Upper lobe of right lung (tissue), 1 donor: ENCODE results near the gene ARHGAP23. TPM values are rescaled to one million over a fixed set of nuclear protein-coding genes. Genes with fewer than 3 reads are reported as not detected.
A peak's percentile ranks its signal among the peaks of the same experiment; 100 is the strongest.

Experiments
- ATAC-seq: fragments of 200-7000 bp; cut with Tn5 transposase; one replicate; pipeline ENCODE4 v1.9.1; 2020; ENCODE audit warnings: mild to moderate bottlenecking, moderate library complexity
- DNase-seq: peaks from one replicate; pipeline ENCODE4 v3.0.0-alpha.2; 2020
- H3K27ac ChIP-seq: fragments of 200-600 bp; one replicate; pipeline ENCODE4 v1.8.0; 2022
- H3K27me3 ChIP-seq: fragments of 200-600 bp; one replicate; pipeline ENCODE4 v1.8.0; 2022; ENCODE audit warnings: mild to moderate bottlenecking
- H3K36me3 ChIP-seq: fragments of 200-600 bp; one replicate; pipeline ENCODE4 v1.8.0; 2022
- H3K4me1 ChIP-seq: fragments of 200-600 bp; one replicate; pipeline ENCODE4 v1.8.0; 2022
- H3K4me3 ChIP-seq: fragments of 200-600 bp; one replicate; pipeline ENCODE4 v1.8.0; 2022; ENCODE audit warnings: mild to moderate bottlenecking
- H3K9me3 ChIP-seq: fragments of 200-600 bp; one replicate; pipeline ENCODE4 v1.8.0; 2022
- intact Hi-C: fragments of 100-400 bp; cut with DNase I; formaldehyde crosslinking; loops from one replicate; pipeline ENCODE4 v1.11.0; 2022
- total RNA-seq: library from RNA; stranded (reverse); fragmentation: NEBNext Ultra II Directional; extraction: Animal tissue kit (Norgen Biotek cat#: 25700); gene quantifications from one replicate; pipeline ENCODE4 v1.2.1, GENCODE V29; 2021
- TF ChIP-seq, protein P1 (sequence below): fragments of 200-600 bp; IDR thresholded peaks from one replicate; pipeline ENCODE4 v1.8.0; 2022; ENCODE audit warnings: antibody characterized with exemption
- donor health status: DM: no; HTN: yes; CAD: no; lungs with severe emphysema.

Gene ARHGAP23
- total RNA-seq, 1 donor from 2014 or later: 85.1 TPM

DNA sequence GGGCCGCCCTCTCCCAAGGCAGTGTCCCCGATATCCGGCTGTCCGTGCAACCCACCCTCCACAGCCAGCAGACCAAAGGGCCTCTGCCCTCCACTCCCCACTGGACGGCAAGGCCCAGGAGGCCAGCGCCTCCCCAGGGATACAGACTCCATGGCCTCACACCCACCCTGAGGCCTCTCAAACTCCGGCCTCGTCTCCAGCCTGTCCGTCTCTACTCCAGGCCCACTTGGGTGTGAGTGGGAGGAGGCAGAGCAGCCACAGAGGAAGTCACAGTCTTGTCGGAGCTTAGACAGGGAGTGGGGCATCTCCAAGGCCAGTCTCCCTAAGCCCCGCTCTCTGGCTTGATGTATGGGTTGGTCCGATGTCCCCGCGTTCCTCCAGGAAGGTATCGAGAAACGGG, 104.2 kb downstream of the ARHGAP23 start:
- DNase-seq (no peak), ATAC-seq (peak; percentile 22)
- H3K4me1 ChIP-seq: no peaks in the 10 kb centered on the region
- intact Hi-C loops: no loop called here
- no peaks in the 10 kb centered on the region for H3K36me3 ChIP-seq
- TF ChIP-seq, protein P1, sequence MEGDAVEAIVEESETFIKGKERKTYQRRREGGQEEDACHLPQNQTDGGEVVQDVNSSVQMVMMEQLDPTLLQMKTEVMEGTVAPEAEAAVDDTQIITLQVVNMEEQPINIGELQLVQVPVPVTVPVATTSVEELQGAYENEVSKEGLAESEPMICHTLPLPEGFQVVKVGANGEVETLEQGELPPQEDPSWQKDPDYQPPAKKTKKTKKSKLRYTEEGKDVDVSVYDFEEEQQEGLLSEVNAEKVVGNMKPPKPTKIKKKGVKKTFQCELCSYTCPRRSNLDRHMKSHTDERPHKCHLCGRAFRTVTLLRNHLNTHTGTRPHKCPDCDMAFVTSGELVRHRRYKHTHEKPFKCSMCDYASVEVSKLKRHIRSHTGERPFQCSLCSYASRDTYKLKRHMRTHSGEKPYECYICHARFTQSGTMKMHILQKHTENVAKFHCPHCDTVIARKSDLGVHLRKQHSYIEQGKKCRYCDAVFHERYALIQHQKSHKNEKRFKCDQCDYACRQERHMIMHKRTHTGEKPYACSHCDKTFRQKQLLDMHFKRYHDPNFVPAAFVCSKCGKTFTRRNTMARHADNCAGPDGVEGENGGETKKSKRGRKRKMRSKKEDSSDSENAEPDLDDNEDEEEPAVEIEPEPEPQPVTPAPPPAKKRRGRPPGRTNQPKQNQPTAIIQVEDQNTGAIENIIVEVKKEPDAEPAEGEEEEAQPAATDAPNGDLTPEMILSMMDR: no peak
- no peak overlapping the region for H3K4me3 ChIP-seq
- peaks cover 25% of the 10 kb centered on the region for H3K27me3 ChIP-seq
- H3K9me3 ChIP-seq: no peaks in the 10 kb centered on the region
- no peak overlapping the region for H3K27ac ChIP-seq

DNA sequence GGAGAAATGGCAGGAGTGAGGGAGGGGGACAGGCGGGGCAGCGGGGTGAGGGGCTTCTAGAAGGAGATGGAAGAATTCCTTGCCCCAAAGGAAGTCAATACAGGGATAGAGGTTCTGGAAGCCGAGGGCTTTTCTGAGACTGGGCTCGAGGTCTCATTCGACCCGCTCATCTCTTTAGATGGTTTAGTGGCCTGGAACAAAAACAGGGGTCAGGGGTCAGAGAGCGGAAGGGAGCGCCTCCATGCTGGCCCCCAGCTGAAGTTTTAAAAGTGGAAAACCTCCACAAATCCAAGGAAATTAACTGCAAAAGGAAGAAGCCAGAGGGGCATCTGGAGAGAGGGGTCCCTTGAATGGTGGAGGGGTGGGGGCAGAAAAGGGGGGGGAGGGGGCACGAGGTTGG, 105.0 kb downstream of the ARHGAP23 start:
- intact Hi-C loops: no loop called here
- peaks cover 25% of the 10 kb centered on the region for H3K27me3 ChIP-seq
- no peaks in the 10 kb centered on the region for H3K36me3 ChIP-seq
- DNase-seq (no peak), ATAC-seq (no peak)
- no peak overlapping the region for H3K4me3 ChIP-seq
- no peaks in the 10 kb centered on the region for H3K4me1 ChIP-seq
- TF ChIP-seq, protein P1: no peak
- H3K9me3 ChIP-seq: no peaks in the 10 kb centered on the region
- H3K27ac ChIP-seq: no peak overlapping the region

DNA sequence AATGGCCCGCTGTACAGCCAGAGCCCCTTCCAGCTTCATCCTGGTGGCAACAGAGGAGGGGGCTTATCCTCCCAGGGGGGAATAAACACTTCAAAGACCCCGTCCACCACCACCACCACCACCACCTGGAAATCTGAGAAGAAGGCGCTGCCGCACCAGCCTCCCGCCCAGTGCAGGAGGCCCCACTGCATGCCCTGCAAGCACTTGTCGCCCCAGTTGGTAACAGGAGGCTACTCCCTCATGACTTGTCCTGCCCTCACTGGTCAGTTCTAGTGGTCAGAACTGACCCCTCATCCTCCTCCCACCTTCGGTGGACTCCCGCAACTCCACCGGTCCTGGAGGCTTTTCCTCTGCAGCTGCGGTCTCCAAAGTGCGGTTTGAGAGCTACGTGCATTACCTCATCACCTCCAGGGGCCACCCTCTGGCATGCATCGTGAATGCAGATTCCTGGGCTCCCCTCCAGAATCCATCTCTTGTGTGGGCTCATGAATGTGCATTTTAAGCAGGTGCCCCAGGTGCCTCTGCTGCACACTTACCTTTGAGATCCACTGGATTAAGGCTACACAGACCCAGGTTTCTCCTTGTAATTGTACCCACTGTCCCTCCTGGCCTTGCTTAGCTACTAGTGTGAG, 105.7 kb downstream of the ARHGAP23 start:
- Histone ChIP-seq H3K36me3 (no peaks in the 10 kb centered on the region), H3K4me1 (no peaks in the 10 kb centered on the region), H3K4me3 (no peak overlapping the region), H3K9me3 (no peaks in the 10 kb centered on the region), H3K27ac (no peak overlapping the region), H3K27me3 (peaks cover 25% of the 10 kb centered on the region)
- ATAC-seq (no peak), DNase-seq (no peak)
- TF ChIP-seq, protein P1: no peak
- intact Hi-C loops: no loop called here

DNA sequence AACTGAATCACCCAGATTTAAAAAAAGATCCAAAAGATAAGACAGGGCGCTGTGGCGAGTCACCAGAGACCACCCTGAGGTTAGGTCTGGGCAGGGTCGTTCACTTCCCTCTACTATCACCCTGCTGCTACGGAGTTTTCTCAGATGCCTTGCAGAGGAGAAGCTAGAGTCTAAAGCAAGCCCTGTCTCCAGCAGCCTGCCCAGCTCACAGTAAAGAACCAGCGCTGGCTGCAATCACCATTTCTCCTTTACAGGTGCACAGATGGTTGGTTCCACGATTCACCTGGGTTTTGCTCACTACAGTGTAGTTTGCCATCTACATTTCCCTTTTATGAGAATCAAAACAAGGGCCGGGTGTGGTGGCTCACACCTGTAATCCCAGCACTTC, 106.2 kb downstream of the ARHGAP23 start:
- Histone ChIP-seq H3K27me3 (peaks cover 20% of the 10 kb centered on the region), H3K27ac (no peak overlapping the region), H3K4me3 (no peak overlapping the region), H3K36me3 (no peaks in the 10 kb centered on the region), H3K4me1 (no peaks in the 10 kb centered on the region), H3K9me3 (no peaks in the 10 kb centered on the region)
- ATAC-seq (no peak), DNase-seq (no peak)
- TF ChIP-seq, protein P1: no peak
- intact Hi-C loops: no loop called here

DNA sequence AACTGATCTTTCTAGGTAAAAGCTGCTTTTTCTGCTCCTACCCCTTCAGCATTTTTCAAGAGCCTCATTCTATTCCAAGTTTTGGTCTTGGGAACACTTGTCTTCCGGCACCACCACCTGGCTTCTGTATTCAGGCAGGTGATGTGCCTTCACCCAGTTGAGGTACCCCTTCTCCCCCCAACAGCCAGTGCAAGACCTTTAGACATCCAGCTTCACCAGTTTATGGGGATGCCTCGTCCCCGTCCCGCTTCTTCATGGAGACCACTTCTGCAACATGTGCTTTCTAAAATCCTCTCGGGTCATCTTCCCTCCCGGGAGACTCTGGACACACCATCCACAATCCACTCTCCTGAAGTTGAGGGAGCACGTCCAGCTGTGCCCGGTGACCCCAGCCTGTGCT, 107.6 kb downstream of the ARHGAP23 start:
- Histone ChIP-seq H3K27ac (no peak overlapping the region), H3K36me3 (no peaks in the 10 kb centered on the region), H3K27me3 (peaks cover 14% of the 10 kb centered on the region), H3K4me1 (no peaks in the 10 kb centered on the region), H3K4me3 (no peak overlapping the region), H3K9me3 (no peaks in the 10 kb centered on the region)
- TF ChIP-seq, protein P1: no peak
- DNase-seq (no peak), ATAC-seq (no peak)
- intact Hi-C loops: no loop called here

DNA sequence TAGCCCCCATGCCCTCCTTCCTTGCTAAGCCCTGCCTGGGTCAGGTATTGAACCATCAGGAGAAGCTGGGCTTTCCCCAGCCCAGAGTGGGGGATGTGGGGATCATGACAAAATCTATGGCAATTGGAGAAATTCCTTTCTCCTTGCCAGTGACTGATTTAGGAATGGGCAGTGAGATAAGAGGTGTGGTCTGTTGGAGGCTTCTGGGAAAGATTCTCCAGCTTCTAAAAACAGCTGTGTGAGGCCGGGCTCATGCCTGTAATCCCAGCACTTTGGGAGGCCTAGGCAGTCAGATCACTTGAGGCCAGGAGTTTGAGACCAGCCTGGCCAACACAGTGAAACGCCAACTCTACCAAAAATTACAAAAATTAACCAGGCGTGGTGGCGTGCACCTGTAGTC, 108.4 kb downstream of the ARHGAP23 start:
- Histone ChIP-seq H3K27ac (no peak overlapping the region), H3K4me1 (no peaks in the 10 kb centered on the region), H3K27me3 (peaks cover 14% of the 10 kb centered on the region), H3K36me3 (no peaks in the 10 kb centered on the region), H3K4me3 (no peak overlapping the region), H3K9me3 (no peaks in the 10 kb centered on the region)
- DNase-seq (no peak), ATAC-seq (no peak)
- TF ChIP-seq, protein P1: no peak
- intact Hi-C loops: no loop called here
